Spleen (tissue), 11 donors: ENCODE data around the gene DRD5. TPM values are rescaled to one million over a fixed set of nuclear protein-coding genes. Genes with fewer than 3 reads are reported as not detected.

Source experiments
- DNase-seq: peaks from one replicate; pipeline ENCODE4 v3.0.0-alpha.2; 2020
- H3K27ac ChIP-seq, 8 donors: fragments of 200-600 bp; sonication (generic) in 7 of 8; 1 replicate in 4 of 8; 2 replicates in 4 of 8; pipeline versions ENCODE4 v1.5.0 to v1.8.0; 2016 to 2021; ENCODE audit warnings: inconsistent platforms in 4 of 8, mild to moderate bottlenecking in 4 of 8, moderate library complexity in 1 of 8
- H3K27me3 ChIP-seq, 7 donors: fragments of 200-600 bp; sonication (generic) in 6 of 7; replicated peaks in 1 of 7; 1 replicate in 4 of 7; 2 replicates in 3 of 7; pipeline versions ENCODE4 v1.5.0 to v1.8.0; 2016 to 2021; ENCODE audit warnings: inconsistent platforms in 3 of 7, mild to moderate bottlenecking in 1 of 7
- H3K36me3 ChIP-seq, 6 donors: fragments of 200-600 bp; sonication (generic) in 5 of 6; 1 replicate in 4 of 6; 2 replicates in 2 of 6; pipeline versions ENCODE4 v1.5.0 to v1.8.0; 2016 to 2021; ENCODE audit warnings: inconsistent platforms in 2 of 6
- H3K4me1 ChIP-seq, 6 donors: fragments of 200-600 bp; sonication (generic) in 5 of 6; 1 replicate in 3 of 6; 2 replicates in 3 of 6; pipeline versions ENCODE4 v1.5.0 to v1.8.0; 2016 to 2021; ENCODE audit warnings: inconsistent platforms in 3 of 6
- H3K4me3 ChIP-seq, 8 donors: fragments of 200-600 bp; sonication (generic) in 7 of 8; 1 replicate in 4 of 8; 2 replicates in 4 of 8; pipeline versions ENCODE4 v1.5.0 to v1.8.0; 2016 to 2021; ENCODE audit warnings: inconsistent platforms in 4 of 8, mild to moderate bottlenecking in 4 of 8, moderate library complexity in 2 of 8
- H3K9me3 ChIP-seq, 8 donors: fragments of 200-600 bp; sonication (generic) in 7 of 8; 1 replicate in 4 of 8; 2 replicates in 4 of 8; pipeline versions ENCODE4 v1.5.0 to v1.8.0; 2016 to 2021; ENCODE audit warnings: inconsistent platforms in 4 of 8
- CTCF ChIP-seq, 11 experiments: fragments of 200-600 bp in 7 of 11; fragments of 450-650 bp in 4 of 11; sonication (generic) in 4 of 11; IDR thresholded peaks in 8 of 11; conservative IDR thresholded peaks in 3 of 11; 1 replicate in 7 of 11; 2 replicates in 4 of 11; pipeline versions ENCODE4 v1.4.0 to v1.8.0; 2016 to 2021; ENCODE audit warnings: antibody characterized with exemption in 11 of 11, inconsistent platforms in 4 of 11, mild to moderate bottlenecking in 1 of 11
- POLR2A ChIP-seq, 3 donors: fragments of 450-650 bp; IDR thresholded peaks; one replicate each; pipeline ENCODE4 v1.5.1; 2017; ENCODE audit warnings: antibody characterized with exemption in 3 of 3, mild to moderate bottlenecking in 1 of 3
- POLR2AphosphoS5 ChIP-seq, 3 donors: sonication (generic); formaldehyde crosslinking; IDR thresholded peaks; one replicate each; pipeline ENCODE4 v1.5.1; 2017; ENCODE audit warnings: antibody characterized with exemption in 3 of 3
- WGBS, 5 donors: extraction: QIAGEN DNeasy Blood & Tissue Kit in 3 of 5; methylation state at CpG; one replicate each; pipeline versions ENCODE4 v1.1.5 to v1.1.7; 2013 to 2018; 5-methylcytosine and 5-hydroxymethylcytosine counted together
- intact Hi-C: fragments of 100-400 bp; cut with DNase I; formaldehyde crosslinking; loops from one replicate; pipeline ENCODE4 v1.15.0; 2023; ENCODE audit warnings: low total_unique reads
- polyA plus RNA-seq, 3 donors: library from polyadenylated mRNA; stranded (reverse); fragments of 200-250 nt; gene quantifications; one replicate each; pipeline ENCODE4 v1.2.1, GENCODE V29; 2013
- total RNA-seq, 7 donors: library from RNA; depleted of rRNA in 3 of 7; stranded (reverse); fragments of >200 nt in 3 of 7; fragmentation: NEBNext Ultra II Directional in 4 of 7; extraction: Animal tissue kit (Norgen Biotek cat#: 25700) in 4 of 7; gene quantifications; one replicate each; pipeline versions ENCODE4 v1.1.0 to v1.2.1, GENCODE V29; 2016 to 2021
- donor health status: healthy with polysubstance abuse.
- donor health status: DM: no; HTN: no; CAD: no; lungs with moderate emphysema.
- donor health status: DM: no; HTN: no; CAD: no.
- donor health status: Bipolar disorder and iron deficiency.
- donor health status: healthy.
- donor health status: DM: no; HTN: no; CAD: no.
- donor health status: DM: yes; HTN: yes; CAD: no.

The DRD5 gene
- total and polyA plus RNA-seq, 10 donors: not detected

DNA sequence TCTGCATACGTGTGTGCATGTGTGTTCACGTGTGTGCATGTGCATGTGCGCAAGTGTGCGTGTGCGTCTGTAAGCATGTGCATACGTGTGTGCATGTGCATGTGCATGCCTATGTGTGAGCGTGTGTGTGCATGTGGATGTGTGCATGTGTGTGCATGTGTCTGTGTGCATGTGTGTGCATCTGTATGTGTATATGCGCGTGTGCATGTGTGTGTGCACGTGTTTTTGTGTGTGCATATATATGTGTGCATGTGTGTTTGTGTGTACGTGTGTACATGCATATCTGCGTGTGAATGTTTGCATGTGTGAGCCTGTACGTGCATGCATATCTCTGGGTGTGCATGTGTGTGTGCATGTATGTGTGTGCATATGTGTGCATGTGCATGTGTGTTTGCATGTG, 35.7 kb upstream of the DRD5 start:
- H3K4me3 ChIP-seq: no peak overlapping the region
- no peak for DNase-seq
- intact Hi-C loops: no loop called here
- no peaks in the 10 kb centered on the region for H3K4me1 ChIP-seq
- H3K27me3 ChIP-seq: peaks cover 0 to 5% (median 0%) of the 10 kb centered on the region in 7 donors
- H3K27ac ChIP-seq: no peak overlapping the region
- no peaks in the 10 kb centered on the region for H3K36me3 ChIP-seq
- WGBS, 5 donors: 92 to 98% (median 95%) methylated on average over 13 of the region's 13 CpGs
- no peaks in the 10 kb centered on the region for H3K9me3 ChIP-seq
- TF ChIP-seq CTCF (IDR thresholded peaks at IDR 0.05 in 8 of 11, conservative IDR thresholded peaks at IDR 0.05 in 3 of 11) (no peak), POLR2A (IDR thresholded peaks at IDR 0.05) (no peak), POLR2AphosphoS5 (IDR thresholded peaks at IDR 0.05) (no peak)

DNA sequence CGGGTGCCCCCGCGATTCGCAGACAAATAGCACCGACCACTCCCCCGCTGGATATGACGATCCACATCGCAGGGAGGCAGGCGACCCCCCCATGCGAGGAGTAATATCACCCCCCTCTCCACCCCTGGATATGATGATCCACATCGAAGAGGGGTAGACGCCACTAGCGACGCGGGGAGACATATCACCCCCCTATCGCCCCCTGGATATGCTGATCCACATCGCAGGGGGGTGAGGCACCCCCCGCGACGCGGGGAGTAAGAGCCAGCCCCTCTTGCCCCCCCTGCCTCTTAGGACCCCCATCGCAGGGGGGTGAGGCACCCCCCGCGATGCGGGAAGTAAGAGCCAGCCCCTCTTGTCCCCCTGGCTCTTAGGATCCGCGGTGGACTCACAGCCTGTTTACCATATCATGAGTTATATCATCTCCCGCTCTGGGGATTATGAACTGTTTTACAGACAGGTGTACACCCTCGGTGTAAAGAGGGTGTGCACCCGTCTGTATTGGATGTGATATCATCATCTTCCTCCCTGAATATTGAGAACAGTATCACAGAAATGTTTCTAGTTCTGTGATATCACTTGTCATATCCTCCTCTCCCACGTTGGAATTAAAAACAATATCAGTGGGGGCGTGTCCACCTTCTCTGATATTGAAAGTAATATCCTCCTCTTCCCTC, 22.7 kb upstream of the DRD5 start:
- WGBS, 5 donors: 50 to 77% (median 58%) methylated on average over 29 to 32 of the region's 32 CpGs

GRCh38 chr4:9762823-9763475, 18.5 kb upstream of the DRD5 start:
- no peaks in the 10 kb centered on the region for H3K4me1 ChIP-seq
- peaks cover 0 to 37% (median 0%) of the 10 kb centered on the region in 7 donors for H3K27me3 ChIP-seq
- no peak overlapping the region for H3K27ac ChIP-seq
- 35 to 44% (median 39%) methylated on average over 11 of the region's 11 CpGs for WGBS, 5 donors
- H3K36me3 ChIP-seq: no peaks in the 10 kb centered on the region
- no peaks in the 10 kb centered on the region for H3K9me3 ChIP-seq
- intact Hi-C loops: loop anchor here (5.0 to 10.0 kb wide), 2 partner anchors 252 to 639 kb away; no protein-coding TSS in a partner anchor
- no peak for DNase-seq
- TF ChIP-seq POLR2A (IDR thresholded peaks at IDR 0.05): no peak
- TF ChIP-seq CTCF (IDR thresholded peaks at IDR 0.05 in 8 of 11, conservative IDR thresholded peaks at IDR 0.05 in 3 of 11): peak; percentile 19 to 70 (median 49)
- TF ChIP-seq POLR2AphosphoS5 (IDR thresholded peaks at IDR 0.05): no peak
- H3K4me3 ChIP-seq: no peak overlapping the region

More for the DNA sequence above, 22.7 kb upstream of the DRD5 start:
- intact Hi-C loops: no loop called here
- H3K4me3 ChIP-seq: no peak overlapping the region
- DNase-seq: peak; percentile 36
- H3K27me3 ChIP-seq: peaks cover 0 to 18% (median 0%) of the 10 kb centered on the region in 7 donors
- H3K9me3 ChIP-seq: no peaks in the 10 kb centered on the region
- no peaks in the 10 kb centered on the region for H3K4me1 ChIP-seq
- no peak for TF ChIP-seq POLR2A (IDR thresholded peaks at IDR 0.05)
- no peak for TF ChIP-seq POLR2AphosphoS5 (IDR thresholded peaks at IDR 0.05)
- TF ChIP-seq CTCF (IDR thresholded peaks at IDR 0.05 in 8 of 11, conservative IDR thresholded peaks at IDR 0.05 in 3 of 11): no peak
- no peaks in the 10 kb centered on the region for H3K36me3 ChIP-seq
- no peak overlapping the region for H3K27ac ChIP-seq

DNA sequence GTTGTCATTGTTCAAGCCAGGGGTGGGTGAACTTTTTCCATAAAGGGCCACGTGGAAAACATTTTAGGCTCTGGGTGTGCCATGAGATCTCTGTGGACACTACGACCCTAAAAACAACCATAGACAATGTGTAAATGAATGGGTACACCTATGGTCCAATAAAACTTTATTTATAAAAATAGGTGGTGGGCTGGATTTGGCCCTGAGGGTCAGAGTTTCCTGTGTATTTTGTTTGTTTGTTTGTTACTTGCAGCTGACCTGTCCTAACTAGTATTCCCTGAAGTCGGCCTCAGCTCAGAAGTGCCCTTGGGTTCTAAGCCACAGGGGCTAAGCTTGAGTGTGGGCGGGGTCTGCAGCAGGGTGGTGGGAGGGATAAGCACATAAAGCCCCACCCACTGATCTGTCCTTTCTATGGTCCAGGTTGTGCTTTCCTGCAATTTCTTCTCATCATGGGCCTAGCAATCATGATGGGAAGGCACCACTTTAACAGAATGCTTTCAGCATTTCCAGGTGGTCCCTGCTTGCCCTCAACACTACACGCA, 17.2 kb upstream of the DRD5 start:
- Histone ChIP-seq H3K36me3 (no peaks in the 10 kb centered on the region), H3K4me3 (no peak overlapping the region)
- no peak for TF ChIP-seq CTCF (IDR thresholded peaks at IDR 0.05 in 8 of 11, conservative IDR thresholded peaks at IDR 0.05 in 3 of 11)
- no peak for TF ChIP-seq POLR2A (IDR thresholded peaks at IDR 0.05)
- no peak for TF ChIP-seq POLR2AphosphoS5 (IDR thresholded peaks at IDR 0.05)

More for the DNA sequence above, 17.2 kb upstream of the DRD5 start:
- no peak overlapping the region for H3K27ac ChIP-seq
- DNase-seq: no peak
- peaks cover 0 to 4% (median 0%) of the 10 kb centered on the region in 6 donors for H3K4me1 ChIP-seq
- H3K9me3 ChIP-seq: no peaks in the 10 kb centered on the region
- 79 to 86% (median 81%) methylated on average over 5 of the region's 5 CpGs for WGBS, 5 donors
- intact Hi-C loops: loop anchor here (5.0 to 10.0 kb wide), 2 partner anchors 251 to 638 kb away; no protein-coding TSS in a partner anchor
- H3K27me3 ChIP-seq: peaks cover 0 to 26% (median 0%) of the 10 kb centered on the region in 7 donors
